IMR-90 (cell line): ENCODE data around the gene CLRN3. TPM values are rescaled to one million over a fixed set of nuclear protein-coding genes. Genes with fewer than 3 reads are reported as not detected.

ENCODE experiments used
- ATAC-seq: fragments of 200-7000 bp; cut with Tn5 transposase; 2 replicates; pipeline ENCODE4 v1.9.1; 2020; ENCODE audit warnings: low read depth, mild to moderate bottlenecking, moderate library complexity
- BruUV-seq: library from RNA; stranded (reverse); fragments of 400-500 nt; replicated peaks from 2 replicates; lab custom pipeline; 2021; lab: Mats Ljungman, UMichigan
- CTCF ChIA-PET: fragments of 300-600 bp; formaldehyde crosslinking; extraction: SDS; loops from one replicate; lab custom pipeline; 2021; ENCODE audit warnings: antibody characterized with exemption; lab: Yijun Ruan, JAX
- POLR2A ChIA-PET: fragments of 300-600 bp; sonication (Branson Sonifier 250); formaldehyde crosslinking; loops from one replicate; lab custom pipeline; 2022; ENCODE audit warnings: antibody characterized with exemption; ENCODE audit not compliant: unreplicated experiment; lab: Charles Lee
- DNase-seq: peaks from one replicate; pipeline ENCODE4 v3.0.0; 2013
- H2AFZ ChIP-seq: replicated peaks from 2 replicates; pipeline ENCODE3; 2013; ENCODE audit warnings: low read length, mild to moderate bottlenecking; ENCODE audit not compliant: poor library complexity
- H2AK5ac ChIP-seq: 2 replicates; pipeline ENCODE4 v1.6.1; 2013; ENCODE audit warnings: low read depth, low read length, inconsistent platforms
- H2AK9ac ChIP-seq: replicated peaks from 2 replicates; pipeline ENCODE3; 2013; ENCODE audit warnings: mild to moderate bottlenecking, low read depth, low read length, moderate library complexity; ENCODE audit not compliant: poor library complexity
- H2BK120ac ChIP-seq: 2 replicates; pipeline ENCODE4 v1.6.1; 2013; ENCODE audit warnings: low read depth, low read length, inconsistent platforms
- H2BK15ac ChIP-seq: 3 replicates; pipeline ENCODE4 v1.6.1; 2013; ENCODE audit warnings: low read depth, low read length, inconsistent platforms
- H2BK20ac ChIP-seq: 2 replicates; pipeline ENCODE4 v1.6.1; 2013; ENCODE audit warnings: low read depth, mild to moderate bottlenecking, inconsistent platforms, low read length, moderate library complexity
- H2BK5ac ChIP-seq: 2 replicates; pipeline ENCODE4 v1.6.1; 2013; ENCODE audit warnings: mild to moderate bottlenecking, low read depth, low read length, inconsistent platforms; ENCODE audit not compliant: poor library complexity, severe bottlenecking
- H3K14ac ChIP-seq: replicated peaks from 2 replicates; pipeline ENCODE4 v1.6.1; 2013; ENCODE audit warnings: low read depth, low read length, inconsistent platforms
- H3K18ac ChIP-seq: 2 replicates; pipeline ENCODE4 v1.6.1; 2013; ENCODE audit warnings: low read depth, low read length, control low read depth
- H3K23ac ChIP-seq: 2 replicates; pipeline ENCODE4 v1.6.1; 2013; ENCODE audit warnings: low read depth, low read length, inconsistent platforms
- H3K27ac ChIP-seq: 2 replicates; pipeline ENCODE4 v1.5.1; 2013; ENCODE audit warnings: mild to moderate bottlenecking, control low read depth, low read length; ENCODE audit not compliant: insufficient read depth
- H3K27me3 ChIP-seq: 2 replicates; pipeline ENCODE4 v1.6.1; 2013; ENCODE audit warnings: low read length; ENCODE audit not compliant: control insufficient read depth, insufficient read depth
- H3K36me3 ChIP-seq: 2 replicates; pipeline ENCODE4 v1.6.1; 2013; ENCODE audit warnings: low read length, mixed read lengths; ENCODE audit not compliant: control insufficient read depth, insufficient read depth
- H3K4ac ChIP-seq: 2 replicates; pipeline ENCODE4 v1.6.1; 2013; ENCODE audit warnings: low read depth, low read length, inconsistent platforms
- H3K4me1 ChIP-seq: 2 replicates; pipeline ENCODE4 v1.6.1; 2013; ENCODE audit warnings: low read length, mixed read lengths; ENCODE audit not compliant: control insufficient read depth, insufficient read depth
- H3K4me2 ChIP-seq: 2 replicates; pipeline ENCODE4 v1.6.1; 2013; ENCODE audit warnings: low read depth, mild to moderate bottlenecking, control low read depth, low read length, moderate library complexity
- H3K4me3 ChIP-seq: 2 replicates; pipeline ENCODE4 v1.5.1; 2013; ENCODE audit warnings: low read depth, mild to moderate bottlenecking, control low read depth, low read length, moderate library complexity; ENCODE audit not compliant: insufficient read depth
- H3K56ac ChIP-seq: 2 replicates; pipeline ENCODE4 v1.6.1; 2013; ENCODE audit warnings: low read length, inconsistent platforms; ENCODE audit not compliant: insufficient read depth; ENCODE audit errors: extremely low read depth
- H3K79me1 ChIP-seq, 2 experiments: 2 replicates each; pipeline ENCODE4 v1.6.1; 2013; ENCODE audit warnings: low read length in 2 of 2, inconsistent platforms in 1 of 2, low read depth in 1 of 2
- H3K9ac ChIP-seq: 2 replicates; pipeline ENCODE4 v1.6.1; 2013; ENCODE audit warnings: low read depth, low read length, control low read depth
- H3K9me1 ChIP-seq: 2 replicates; pipeline ENCODE4 v1.6.1; 2013; ENCODE audit warnings: low read length, inconsistent platforms; ENCODE audit not compliant: insufficient read depth
- H3K9me3 ChIP-seq: 2 replicates; pipeline ENCODE4 v1.6.1; 2013; ENCODE audit warnings: low read length; ENCODE audit not compliant: control insufficient read depth, insufficient read depth
- H4K20me1 ChIP-seq: 2 replicates; pipeline ENCODE4 v1.6.1; 2013; ENCODE audit warnings: low read length, inconsistent platforms; ENCODE audit not compliant: insufficient read depth
- H4K5ac ChIP-seq: 2 replicates; pipeline ENCODE4 v1.6.1; 2013; ENCODE audit warnings: mild to moderate bottlenecking, low read depth, low read length, control low read depth
- H4K8ac ChIP-seq, 2 experiments: 2 replicates each; pipeline ENCODE4 v1.6.1; 2013; ENCODE audit warnings: low read depth in 2 of 2, low read length in 2 of 2, control low read depth in 1 of 2, inconsistent platforms in 1 of 2
- H4K91ac ChIP-seq: 2 replicates; pipeline ENCODE4 v1.6.1; 2013; ENCODE audit warnings: low read depth, low read length, inconsistent platforms; ENCODE audit not compliant: insufficient read depth
- BHLHE40 ChIP-seq: fragments of 150-350 bp; IDR thresholded peaks from 2 replicates; pipeline ENCODE4 v1.6.1; 2016; ENCODE audit warnings: mild to moderate bottlenecking, low read depth, low read length
- CEBPB ChIP-seq: IDR thresholded peaks from 2 replicates; pipeline ENCODE4 v1.6.1; 2012; ENCODE audit warnings: low read depth, low read length, improper control_type of control experiment
- CHD1 ChIP-seq: IDR thresholded peaks from 2 replicates; pipeline ENCODE4 v1.6.1; 2012; ENCODE audit warnings: low read depth, low read length, improper control_type of control experiment
- CTCF ChIP-seq: conservative IDR thresholded peaks from 2 replicates; pipeline ENCODE4 v1.5.1; 2012; ENCODE audit warnings: mild to moderate bottlenecking, low read depth, low read length, improper control_type of control experiment
- ELK1 ChIP-seq: fragments of 150-350 bp; IDR thresholded peaks from 2 replicates; pipeline ENCODE4 v1.6.1; 2016; ENCODE audit warnings: low read depth, mild to moderate bottlenecking, low read length, moderate library complexity, borderline replicate concordance
- FOS ChIP-seq: fragments of 150-350 bp; IDR thresholded peaks from 2 replicates; pipeline ENCODE4 v1.6.1; 2016; ENCODE audit warnings: low read depth, low read length
- MAFK ChIP-seq: IDR thresholded peaks from 2 replicates; pipeline ENCODE4 v1.6.1; 2012; ENCODE audit warnings: low read depth, low read length, improper control_type of control experiment
- MAZ ChIP-seq: IDR thresholded peaks from 2 replicates; pipeline ENCODE4 v1.6.1; 2012; ENCODE audit warnings: low read depth, mild to moderate bottlenecking, low read length, improper control_type of control experiment, moderate library complexity, borderline replicate concordance
- MXI1 ChIP-seq: IDR thresholded peaks from 2 replicates; pipeline ENCODE4 v1.6.1; 2012; ENCODE audit warnings: low read depth, mild to moderate bottlenecking, low read length, moderate library complexity, borderline replicate concordance
- POLR2A ChIP-seq: IDR thresholded peaks from 2 replicates; pipeline ENCODE4 v1.6.1; 2012; ENCODE audit warnings: mild to moderate bottlenecking, low read depth, low read length
- RAD21 ChIP-seq: IDR thresholded peaks from 2 replicates; pipeline ENCODE4 v1.6.1; 2012; ENCODE audit warnings: low read length, improper control_type of control experiment
- RCOR1 ChIP-seq: IDR thresholded peaks from 2 replicates; pipeline ENCODE4 v1.6.1; 2012; ENCODE audit warnings: mild to moderate bottlenecking, low read length, improper control_type of control experiment; ENCODE audit not compliant: insufficient replicate concordance
- RFX5 ChIP-seq: IDR thresholded peaks from 2 replicates; pipeline ENCODE4 v1.8.0; 2012; ENCODE audit warnings: low read depth, mild to moderate bottlenecking, low read length, moderate library complexity
- USF2 ChIP-seq: fragments of 150-350 bp; IDR thresholded peaks from 2 replicates; pipeline ENCODE4 v1.6.1; 2017; ENCODE audit warnings: mild to moderate bottlenecking, antibody characterized with exemption, low read length, low read depth
- WGBS, 2 experiments: methylation state at CpG; one replicate each; pipeline versions ENCODE4 v1.1.5 to v1.1.7; 2013; ENCODE audit warnings: missing lambda C conversion rate in 2 of 2; ENCODE audit not compliant: insufficient read length in 1 of 2; ENCODE audit errors: extremely low coverage in 2 of 2; 5-methylcytosine and 5-hydroxymethylcytosine counted together
- dilution Hi-C: fragments of 300-500 bp; cut with HindIII; formaldehyde crosslinking; loops from one replicate; pipeline ENCODE4 v1.14.3; 2018; ENCODE audit warnings: low sequenced_read_pairs; ENCODE audit not compliant: unreplicated experiment
- in situ Hi-C: fragments of 300-500 bp; cut with MboI; formaldehyde crosslinking; loops from 3 replicates; pipeline ENCODE4 v1.14.3; 2019; ENCODE audit warnings: low sequenced_read_pairs, inconsistent platforms, mixed read lengths
- intact Hi-C: fragments of 100-400 bp; cut with micrococcal nuclease; formaldehyde crosslinking; loops from 2 replicates; pipeline ENCODE4 v1.10.0; 2022
- polyA plus RNA-seq, 3 experiments: library from polyadenylated mRNA; depleted of rRNA; stranded (reverse); fragments of >200 nt; gene quantifications; 2 replicates each; pipeline ENCODE4 v1.2.3, GENCODE V29; 2012; ENCODE audit warnings: low replicate concordance in 1 of 3
- total RNA-seq: library from RNA; depleted of rRNA; stranded (reverse); fragments of >200 nt; gene quantifications from 2 replicates; pipeline ENCODE4 v1.2.3, GENCODE V29; 2012

The CLRN3 gene
- total and polyA plus RNA-seq, 2 of the 4 experiments (the other 2 are of a cell fraction) = not detected

GRCh38 chr10:127886371-127887051 lies 6.2 kb downstream of the CLRN3 start:
- no peaks in the 10 kb centered on the region for H3K27me3 ChIP-seq
- no peak overlapping the region for H3K14ac ChIP-seq
- WGBS, 2 experiments = 83% methylated on average over 6 of the region's 12 CpGs; no CpG with 5 or more reads in 1 of the 2 experiments
- DNase-seq (no peak), ATAC-seq (no peak)
- H2BK15ac ChIP-seq = no peak overlapping the region
- no peaks in the 10 kb centered on the region for H3K36me3 ChIP-seq
- intact Hi-C loops = no loop called here
- H2AK9ac ChIP-seq = no peak overlapping the region
- dilution Hi-C loops = no loop called here
- H4K8ac ChIP-seq = no peak overlapping the region
- in situ Hi-C loops = no loop called here
- no peak overlapping the region for H2BK120ac ChIP-seq
- no peak overlapping the region for H3K23ac ChIP-seq
- H2AFZ ChIP-seq = no peak overlapping the region
- CTCF ChIA-PET = no interaction called here
- no peak overlapping the region for H2BK5ac ChIP-seq
- no peak overlapping the region for H3K4ac ChIP-seq
- H3K4me2 ChIP-seq = no peak overlapping the region
- no peaks in the 10 kb centered on the region for H3K79me1 ChIP-seq
- H2AK5ac ChIP-seq = no peak overlapping the region
- no peaks in the 10 kb centered on the region for H3K9me3 ChIP-seq
- H4K20me1 ChIP-seq = no peaks in the 10 kb centered on the region
- no peak overlapping the region for H3K18ac ChIP-seq
- H3K9ac ChIP-seq = no peak overlapping the region
- no TSS peak for BruUV-seq
- H2BK20ac ChIP-seq = no peak overlapping the region
- no peak overlapping the region for H3K56ac ChIP-seq
- no peaks in the 10 kb centered on the region for H3K4me1 ChIP-seq
- no peaks in the 10 kb centered on the region; the same call in 1 of the 2 replicates for H3K9me1 ChIP-seq
- TF ChIP-seq BHLHE40 (no peak), CTCF (no peak), RCOR1 (no peak), USF2 (no peak), CHD1 (no peak), FOS (no peak), ELK1 (no peak), MAZ (no peak), RFX5 (no peak), RAD21 (no peak), POLR2A (no peak), MXI1 (no peak), MAFK (no peak), CEBPB (no peak)
- POLR2A ChIA-PET = no interaction called here
- H4K91ac ChIP-seq = no peak overlapping the region
- no peak overlapping the region for H3K27ac ChIP-seq
- no peak overlapping the region for H3K4me3 ChIP-seq
- H4K5ac ChIP-seq = no peak overlapping the region
